GM21423 (cell line): ENCODE results near the gene SCN8A.
"Not testable (repeated sequence)": the region's sequence is repeated elsewhere in the genome, so short reads cannot be mapped to it uniquely, and the experiment has no call there.

ENCODE experiments used
- ATAC-seq: cut with Tn5 transposase; IDR thresholded peaks from one replicate; pipeline ENCODE4 v1.9.1; 2021; ENCODE audit warnings: mild to moderate bottlenecking, moderate library complexity; ENCODE audit not compliant: unreplicated experiment

Gene SCN8A

GRCh38 chr12:51621156-51621922, 30.3 kb downstream of the SCN8A start:
- ATAC-seq, result no peak

GRCh38 chr12:51622564-51622963, 31.5 kb downstream of the SCN8A start:
- ATAC-seq, result no peak

DNA sequence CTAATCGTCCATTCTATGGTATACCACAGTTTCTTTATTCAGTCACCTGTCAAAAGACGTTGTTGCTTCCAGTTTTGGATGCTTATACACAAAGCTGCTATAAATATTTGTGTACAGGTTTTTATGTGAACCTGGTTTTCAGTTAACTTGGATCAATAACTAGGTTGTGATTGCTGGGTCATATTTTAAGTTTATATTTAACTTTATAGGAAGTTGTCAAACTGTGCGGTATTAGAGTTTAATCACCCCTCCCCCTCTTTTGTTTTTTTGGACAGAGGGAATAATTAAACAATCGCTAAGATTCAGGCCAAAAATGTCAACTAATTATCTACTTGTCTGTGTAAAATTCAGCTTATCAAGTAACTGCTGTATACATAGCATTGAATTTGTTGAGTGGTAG, 34.3 kb downstream of the SCN8A start:
- no peak for ATAC-seq

GRCh38 chr12:51626115-51626514, 35.1 kb downstream of the SCN8A start:
- no peak for ATAC-seq

- ATAC-seq, result no peak
Observed at GRCh38 chr12:51626629-51627028, 35.6 kb downstream of the SCN8A start.

GRCh38 chr12:51630256-51630880, 39.3 kb downstream of the SCN8A start:
- no peak for ATAC-seq

DNA sequence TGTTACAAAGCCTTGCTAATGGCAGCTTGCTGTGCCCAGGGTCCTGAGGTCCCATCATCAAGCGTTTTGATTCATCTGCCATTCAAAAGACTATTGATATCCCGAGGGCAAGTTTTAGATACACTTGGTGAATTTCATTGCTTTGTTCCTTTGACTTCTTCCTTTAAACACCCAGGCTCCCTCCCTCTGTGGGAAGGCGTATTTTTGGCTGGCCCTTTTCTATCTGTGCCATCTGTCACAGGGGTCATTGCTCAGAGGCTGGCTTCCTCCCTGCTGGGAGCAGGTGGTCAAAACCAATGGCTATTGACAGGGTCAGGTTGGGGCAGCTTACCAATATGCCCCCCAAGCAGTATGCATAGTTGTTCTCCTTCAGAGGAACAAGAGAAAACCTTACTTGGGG, 40.0 kb downstream of the SCN8A start:
- no peak for ATAC-seq

DNA sequence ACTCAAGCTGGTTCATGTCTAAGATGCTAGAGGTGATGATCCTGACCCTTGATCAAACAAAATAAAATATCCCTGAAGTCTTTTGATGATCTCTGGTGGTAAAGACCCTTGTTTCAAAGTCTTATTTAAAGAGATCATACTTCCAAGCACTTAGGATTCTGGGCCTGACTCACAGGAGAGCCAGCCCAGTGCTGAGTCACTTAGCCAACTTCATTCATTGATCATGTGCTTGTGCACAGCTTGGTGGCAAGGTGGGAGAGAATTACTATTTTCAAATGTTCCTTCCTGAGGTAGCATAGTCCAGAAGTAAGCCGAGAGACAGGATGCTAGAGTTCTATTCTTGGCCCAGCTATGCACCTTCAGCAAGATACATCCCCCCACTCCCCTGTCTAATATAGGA, 40.6 kb downstream of the SCN8A start:
- ATAC-seq, result no peak

GRCh38 chr12:51632623-51633022, 41.6 kb downstream of the SCN8A start:
- ATAC-seq, result no peak

DNA sequence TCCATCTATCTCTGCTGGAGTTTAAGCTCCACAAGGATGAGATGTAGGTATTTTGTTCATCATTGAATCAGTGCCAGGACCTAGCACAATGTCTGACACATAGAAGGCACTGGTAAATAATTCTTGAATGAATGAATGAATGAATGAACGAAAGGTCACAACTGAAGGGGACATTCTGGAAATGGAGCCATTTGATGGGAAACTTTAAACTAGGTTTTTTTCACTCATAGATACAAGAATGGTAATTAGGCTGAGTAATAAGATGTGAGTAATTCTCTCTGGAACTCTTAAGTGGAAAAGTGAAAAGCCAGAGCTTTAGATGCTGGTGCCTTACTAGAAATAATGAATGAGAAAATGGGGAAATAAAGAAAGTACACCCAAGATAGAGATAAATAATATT, 44.3 kb downstream of the SCN8A start:
- ATAC-seq, result no peak

DNA sequence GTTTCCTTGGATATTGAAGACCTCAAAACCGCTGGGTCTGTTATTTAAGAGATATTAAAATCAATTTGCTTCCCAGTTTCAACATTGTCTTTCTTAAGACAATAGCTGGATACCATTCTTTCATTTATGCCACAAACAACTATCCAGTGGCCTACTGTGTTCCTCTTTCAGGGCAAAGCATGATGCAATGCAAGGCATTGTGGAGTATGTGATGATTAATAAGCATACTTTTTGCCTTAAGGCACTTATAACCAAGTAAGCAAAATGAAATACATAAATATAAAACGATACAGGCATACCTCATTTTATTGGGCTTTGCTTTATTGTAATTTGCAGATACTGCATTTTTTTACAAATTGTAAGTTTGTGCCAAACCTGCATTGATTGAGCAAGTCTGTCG, 45.5 kb downstream of the SCN8A start:
- no peak for ATAC-seq

- ATAC-seq, result no peak
Observed at GRCh38 chr12:51636986-51637385, 46.0 kb downstream of the SCN8A start.

DNA sequence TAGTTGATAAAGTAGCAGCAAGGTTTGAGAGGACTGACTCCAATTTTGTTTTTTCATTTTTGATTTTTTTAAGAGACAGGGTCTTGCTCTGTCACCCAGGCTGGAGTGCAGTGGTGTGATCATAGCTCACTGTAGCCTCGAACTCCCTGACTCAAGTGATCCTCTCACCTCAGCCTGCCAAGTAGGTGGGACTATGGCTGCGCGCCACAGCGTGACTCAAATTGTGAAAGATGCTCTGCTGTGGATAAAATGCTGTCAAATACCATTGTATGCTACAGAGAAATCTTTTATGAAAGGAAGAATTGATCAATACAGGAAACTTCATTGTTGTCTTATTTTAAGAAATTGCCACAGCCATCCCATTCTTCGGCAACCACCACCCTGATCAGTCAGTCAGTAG, 48.3 kb downstream of the SCN8A start:
- no peak for ATAC-seq

DNA sequence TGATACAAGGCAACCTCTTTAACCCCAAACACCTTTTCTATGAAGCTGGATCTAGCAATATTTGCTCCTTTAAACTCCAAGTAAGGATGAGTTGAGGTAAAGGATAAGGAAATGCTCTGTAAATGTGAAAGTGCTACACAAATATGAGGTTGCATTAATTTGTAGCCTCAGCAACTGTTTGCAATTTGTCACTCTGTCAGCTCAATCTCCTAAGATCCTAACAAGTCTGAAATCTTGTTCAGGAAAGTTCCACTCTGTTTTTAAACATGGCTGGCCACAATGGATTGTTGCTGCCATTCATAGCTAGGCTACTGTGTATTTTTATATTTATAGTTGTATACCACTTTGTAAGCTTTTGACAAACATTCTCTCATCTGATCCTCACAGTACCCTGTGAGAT, 51.3 kb downstream of the SCN8A start:
- no peak for ATAC-seq

DNA sequence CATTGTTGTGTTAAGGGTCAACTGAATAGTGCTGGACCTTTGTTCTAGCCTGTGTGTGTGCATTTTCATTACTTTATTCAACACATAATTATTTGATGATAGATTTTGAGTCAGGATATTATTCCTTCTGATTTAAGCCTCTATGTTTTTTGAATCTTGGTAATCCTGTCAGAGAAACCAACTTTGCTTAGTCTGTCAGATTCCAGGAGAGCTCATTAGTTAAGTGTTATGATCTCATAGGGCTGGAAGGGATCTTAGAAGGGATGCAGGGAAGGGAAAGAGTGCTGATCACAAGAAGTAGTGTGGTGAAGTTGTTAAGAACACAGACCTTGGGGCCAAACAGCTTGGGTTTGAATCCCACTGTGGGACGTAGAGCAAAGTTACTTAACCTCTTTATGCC, 52.9 kb downstream of the SCN8A start:
- ATAC-seq, result no peak

DNA sequence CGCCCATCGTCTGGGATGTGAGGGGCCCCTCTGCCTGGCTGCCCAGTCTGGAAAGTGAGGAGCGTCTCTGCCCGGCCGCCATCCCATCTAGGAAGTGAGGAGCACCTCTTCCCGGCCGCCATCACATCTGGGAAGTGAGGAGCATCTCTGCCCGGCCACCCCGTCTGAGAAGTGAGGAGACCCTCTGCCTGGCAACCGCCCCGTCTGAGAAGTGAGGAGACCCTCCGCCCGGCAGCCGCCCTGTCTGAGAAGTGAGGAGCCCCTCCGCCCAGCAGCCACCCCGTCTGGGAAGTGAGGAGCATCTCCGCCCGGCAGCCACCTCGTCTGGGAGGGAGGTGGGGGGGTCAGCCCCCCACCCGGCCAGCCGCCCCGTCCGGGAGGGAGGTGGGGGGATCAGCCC, 53.7 kb downstream of the SCN8A start:
- not testable (repeated sequence) for ATAC-seq

- no peak for ATAC-seq
Observed at GRCh38 chr12:51645961-51646360, 54.9 kb downstream of the SCN8A start.

GRCh38 chr12:51647647-51648046, 56.6 kb downstream of the SCN8A start:
- ATAC-seq, result no peak

- no peak for ATAC-seq
Observed at GRCh38 chr12:51653431-51653830, 62.4 kb downstream of the SCN8A start.

DNA sequence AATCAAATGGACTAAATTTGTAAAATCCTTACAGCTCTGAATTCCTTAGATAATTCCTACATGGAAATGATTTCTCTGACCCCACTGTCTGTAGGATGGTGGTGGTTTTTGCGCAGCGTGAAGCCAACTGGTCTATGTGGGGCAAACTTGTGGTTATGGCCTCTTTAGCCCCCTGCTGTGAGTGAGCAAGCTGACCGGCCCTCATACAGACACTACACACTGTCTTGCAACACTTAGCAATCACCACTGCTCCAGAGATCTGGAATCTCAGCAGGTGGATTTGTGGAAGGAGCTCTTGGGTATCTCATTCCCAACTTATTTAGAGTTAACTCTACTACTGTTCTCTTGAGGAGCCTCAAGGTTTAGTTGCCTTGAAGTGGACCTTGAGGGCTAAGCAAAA, 70.2 kb downstream of the SCN8A start:
- ATAC-seq, result no peak

DNA sequence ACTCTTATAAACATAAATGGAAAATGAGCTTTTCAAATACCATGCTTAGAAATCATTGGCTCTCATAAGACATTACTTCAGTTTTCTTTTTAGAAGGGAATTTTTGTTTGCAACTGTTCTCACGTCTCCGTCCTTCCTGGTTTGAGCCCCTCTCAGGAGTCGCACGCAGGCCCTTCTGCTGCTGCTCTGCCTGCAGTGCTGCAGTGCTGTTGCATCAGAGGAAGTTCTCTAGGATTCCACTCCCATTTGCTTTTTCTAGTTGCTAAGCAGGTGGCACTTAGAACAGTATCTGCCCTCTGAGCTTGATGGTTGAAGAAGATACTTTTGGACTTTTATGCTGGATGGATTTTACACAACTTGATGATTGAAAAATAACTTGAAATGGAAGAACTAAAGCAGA, 70.8 kb downstream of the SCN8A start:
- no peak for ATAC-seq

DNA sequence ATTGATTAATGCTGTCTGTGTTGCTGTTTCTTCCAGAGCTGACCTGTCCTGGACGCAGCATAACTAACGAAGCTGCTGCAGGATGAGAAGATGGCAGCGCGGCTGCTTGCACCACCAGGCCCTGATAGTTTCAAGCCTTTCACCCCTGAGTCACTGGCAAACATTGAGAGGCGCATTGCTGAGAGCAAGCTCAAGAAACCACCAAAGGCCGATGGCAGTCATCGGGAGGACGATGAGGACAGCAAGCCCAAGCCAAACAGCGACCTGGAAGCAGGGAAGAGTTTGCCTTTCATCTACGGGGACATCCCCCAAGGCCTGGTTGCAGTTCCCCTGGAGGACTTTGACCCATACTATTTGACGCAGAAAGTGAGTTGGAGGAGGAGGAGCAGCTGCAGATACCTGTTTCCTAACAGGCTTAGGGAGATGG, 71.7 kb downstream of the SCN8A start:
- no peak for ATAC-seq

DNA sequence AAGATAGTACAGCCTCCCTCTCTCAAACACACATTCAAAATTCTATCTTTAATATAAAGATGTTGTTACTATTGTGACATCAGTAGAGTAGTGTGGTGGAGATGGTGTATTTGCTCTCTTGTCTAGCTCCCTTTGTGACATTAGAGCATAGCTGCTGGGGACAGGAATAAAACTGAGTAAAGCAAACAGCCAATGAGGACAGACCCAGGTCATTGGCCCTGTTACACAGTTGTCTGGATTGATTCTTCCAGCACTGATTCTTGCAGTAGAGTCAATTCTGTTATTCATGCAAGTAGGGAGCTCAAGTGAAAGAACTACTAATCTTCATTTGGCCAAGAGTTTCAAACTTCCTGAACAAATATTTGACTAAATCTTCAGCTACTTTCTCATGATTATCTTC, 72.4 kb downstream of the SCN8A start:
- ATAC-seq, result no peak
